ENCODE measurements around the gene BTNL8. TPM values are rescaled to one million over a fixed set of nuclear protein-coding genes. Genes with fewer than 3 reads are reported as not detected.

Gene BTNL8
- 0.43 TPM for total RNA-seq
- long read RNA-seq: 0 reads

GRCh38 chr5:180898621-180899246 is at the start of gene BTNL8:
Gene BTNL8, plus strand, starts transcription at chr5:180899159. Its CDS starts 152 bp downstream, at chr5:180899311.
- no peak for DNase-seq (ENCODE audit: low spot score)
- intact Hi-C loops (cut with DNase I): no loop called here

GRCh38 chr5:180849827-180850226 is 49.1 kb upstream of the BTNL8 start:
- intact Hi-C loops (cut with DNase I): no loop called here
- no peak for DNase-seq (ENCODE audit: low spot score)

GRCh38 chr5:180850434-180851078 is 48.4 kb upstream of the BTNL8 start:
- intact Hi-C loops (cut with DNase I): no loop called here
- DNase-seq (ENCODE audit: low spot score): no peak

- intact Hi-C loops (cut with DNase I): no loop called here
- no peak for DNase-seq (ENCODE audit: low spot score)
These were observed 46.5 kb upstream of the BTNL8 start for GRCh38 chr5:180852495-180852894.

- intact Hi-C loops (cut with DNase I): no loop called here
- DNase-seq (ENCODE audit: low spot score): no peak
These were observed 45.7 kb upstream of the BTNL8 start for GRCh38 chr5:180853121-180853847.

GRCh38 chr5:180853848-180854176 is 45.1 kb upstream of the BTNL8 start:
- DNase-seq (ENCODE audit: low spot score): no peak
- intact Hi-C loops (cut with DNase I): no loop called here

- intact Hi-C loops (cut with DNase I): no loop called here
- no peak for DNase-seq (ENCODE audit: low spot score)
These were observed 40.4 kb upstream of the BTNL8 start for GRCh38 chr5:180858586-180858985.

- intact Hi-C loops (cut with DNase I): loop anchor here (2.0 to 5.0 kb wide), 3 partner anchors 30 to 73 kb away; no protein-coding TSS in a partner anchor
- no peak for DNase-seq (ENCODE audit: low spot score)
These were observed 38.6 kb upstream of the BTNL8 start for GRCh38 chr5:180860273-180860886.

- peak; percentile 95 for DNase-seq (ENCODE audit: low spot score)
- intact Hi-C loops (cut with DNase I): loop anchor here (2.0 to 5.0 kb wide), 3 partner anchors 30 to 74 kb away; no protein-coding TSS in a partner anchor
These were observed 37.8 kb upstream of the BTNL8 start, which contains the start of gene ZFP62 for GRCh38 chr5:180860887-180861822. Gene ZFP62, minus strand, starts transcription at chr5:180861276. Its CDS starts 57 bp downstream, at chr5:180861219.

- intact Hi-C loops (cut with DNase I): loop anchor here (5.0 kb wide), 1 partner anchor 75 kb away; no protein-coding TSS in a partner anchor
- DNase-seq (ENCODE audit: low spot score): no peak
These were observed 36.3 kb upstream of the BTNL8 start for GRCh38 chr5:180862645-180863044.

GRCh38 chr5:180865981-180866695 is 32.8 kb upstream of the BTNL8 start:
- DNase-seq (ENCODE audit: low spot score): no peak
- intact Hi-C loops (cut with DNase I): loop anchor here (5.0 kb wide), 1 partner anchor 176 kb away; the partner anchor contains the start of gene BTNL9

GRCh38 chr5:180866985-180867384 is 32.0 kb upstream of the BTNL8 start:
- DNase-seq (ENCODE audit: low spot score): no peak
- intact Hi-C loops (cut with DNase I): loop anchor here (5.0 kb wide), 1 partner anchor 175 kb away; the partner anchor contains the start of gene BTNL9

GRCh38 chr5:180868960-180869359 is 30.0 kb upstream of the BTNL8 start:
- intact Hi-C loops (cut with DNase I): loop anchor here (5.0 kb wide), 1 partner anchor 173 kb away; the partner anchor contains the start of gene BTNL9
- DNase-seq (ENCODE audit: low spot score): peak; percentile 91

- no peak for DNase-seq (ENCODE audit: low spot score)
- intact Hi-C loops (cut with DNase I): loop anchor here (5.0 kb wide), 1 partner anchor 173 kb away; the partner anchor contains the start of gene BTNL9
These were observed 29.4 kb upstream of the BTNL8 start for GRCh38 chr5:180869587-180869986.

GRCh38 chr5:180870276-180871068 is 28.5 kb upstream of the BTNL8 start:
- no peak for DNase-seq (ENCODE audit: low spot score)
- intact Hi-C loops (cut with DNase I): loop anchor here (10.0 kb wide), 1 partner anchor 284 kb away; no protein-coding TSS in a partner anchor

- intact Hi-C loops (cut with DNase I): loop anchor here (10.0 kb wide), 1 partner anchor 282 kb away; no protein-coding TSS in a partner anchor
- DNase-seq (ENCODE audit: low spot score): no peak
These were observed 26.5 kb upstream of the BTNL8 start for GRCh38 chr5:180872419-180872818.

All from cardiac septum (tissue), 1 donor.